Neuronal stem cell (in vitro differentiated cells): ENCODE measurements around the gene OR2B6.
A peak's percentile ranks its signal among the peaks of the same experiment; 100 is the strongest.

Experiments
- DNase-seq: peaks from one replicate; pipeline ENCODE4 v3.0.0-alpha.2; 2013; ENCODE audit warnings: low spot score
- H2AFZ ChIP-seq: one replicate; pipeline ENCODE4 v1.6.1; 2013; ENCODE audit warnings: mild to moderate bottlenecking, low read length, inconsistent platforms
- H2AK5ac ChIP-seq: 2 replicates; pipeline ENCODE4 v1.6.1; 2013; ENCODE audit warnings: low read depth, mild to moderate bottlenecking, inconsistent platforms, low read length, moderate library complexity, mixed read lengths
- H2BK120ac ChIP-seq: 2 replicates; pipeline ENCODE4 v1.6.1; 2013; ENCODE audit warnings: low read depth, mild to moderate bottlenecking, inconsistent platforms, low read length, moderate library complexity, mixed read lengths
- H2BK12ac ChIP-seq: one replicate; pipeline ENCODE4 v1.6.1; 2013; ENCODE audit warnings: low read length, inconsistent platforms
- H2BK15ac ChIP-seq: 2 replicates; pipeline ENCODE4 v1.6.1; 2013; ENCODE audit warnings: mild to moderate bottlenecking, low read length, inconsistent platforms, mixed read lengths
- H2BK5ac ChIP-seq: one replicate; pipeline ENCODE4 v1.6.1; 2013; ENCODE audit warnings: inconsistent platforms, mild to moderate bottlenecking, low read length, moderate library complexity
- H3K14ac ChIP-seq: one replicate; pipeline ENCODE4 v1.6.1; 2013; ENCODE audit warnings: low read length, inconsistent platforms
- H3K18ac ChIP-seq: 2 replicates; pipeline ENCODE4 v1.6.1; 2013; ENCODE audit warnings: low read length, inconsistent platforms
- H3K23ac ChIP-seq: 2 replicates; pipeline ENCODE4 v1.6.1; 2013; ENCODE audit warnings: low read depth, mild to moderate bottlenecking, mixed read lengths, low read length, inconsistent platforms; ENCODE audit not compliant: poor library complexity
- H3K27ac ChIP-seq: replicated peaks from 3 replicates; pipeline ENCODE4 v1.5.1; 2013; ENCODE audit warnings: low read length, inconsistent platforms
- H3K27me3 ChIP-seq, 3 experiments: 2 replicates each; pipeline ENCODE4 v1.6.1; 2013; ENCODE audit warnings: low read length in 3 of 3, mild to moderate bottlenecking in 2 of 3, inconsistent platforms in 1 of 3, low read depth in 1 of 3, mixed read lengths in 1 of 3, moderate library complexity in 1 of 3; ENCODE audit not compliant: control insufficient read depth in 3 of 3, insufficient read depth in 3 of 3
- H3K36me3 ChIP-seq, 2 donors: replicated peaks in 1 of 2; 2 replicates each; pipeline ENCODE4 v1.6.1; 2013; ENCODE audit warnings: low read length in 2 of 2; ENCODE audit not compliant: control insufficient read depth in 2 of 2, insufficient read depth in 2 of 2
- H3K4ac ChIP-seq: 2 replicates; pipeline ENCODE4 v1.6.1; 2013; ENCODE audit warnings: inconsistent platforms, mild to moderate bottlenecking, low read length, moderate library complexity
- H3K4me1 ChIP-seq, 2 donors: 1 replicate in 1 of 2; 2 replicates in 1 of 2; pipeline ENCODE4 v1.6.1; 2013; ENCODE audit warnings: low read length in 2 of 2, low read depth in 1 of 2; ENCODE audit not compliant: control insufficient read depth in 2 of 2, insufficient read depth in 1 of 2
- H3K4me2 ChIP-seq: one replicate; pipeline ENCODE4 v1.6.1; 2013; ENCODE audit warnings: mild to moderate bottlenecking, low read length, inconsistent platforms; ENCODE audit not compliant: insufficient read depth, poor library complexity, severe bottlenecking
- H3K4me3 ChIP-seq, 2 donors: 2 replicates each; pipeline ENCODE4 v1.5.1; 2013; ENCODE audit warnings: low read length in 2 of 2, mild to moderate bottlenecking in 2 of 2, inconsistent platforms in 1 of 2, moderate library complexity in 1 of 2
- H3K79me1 ChIP-seq: one replicate; pipeline ENCODE4 v1.6.1; 2013; ENCODE audit warnings: low read depth, mild to moderate bottlenecking, inconsistent platforms, low read length, moderate library complexity
- H3K9ac ChIP-seq: one replicate; pipeline ENCODE4 v1.6.1; 2013; ENCODE audit warnings: mild to moderate bottlenecking, low read depth, low read length, inconsistent platforms; ENCODE audit not compliant: poor library complexity
- H3K9me3 ChIP-seq, 2 donors: replicated peaks in 1 of 2; 2 replicates each; pipeline versions ENCODE3 to v1.6.1; 2013; ENCODE audit warnings: low read length in 2 of 2, mild to moderate bottlenecking in 2 of 2, inconsistent platforms in 1 of 2, low read depth in 1 of 2, mixed read lengths in 1 of 2, moderate library complexity in 1 of 2; ENCODE audit not compliant: control insufficient read depth in 2 of 2, insufficient read depth in 1 of 2
- H4K8ac ChIP-seq: one replicate; pipeline ENCODE4 v1.6.1; 2013; ENCODE audit warnings: low read depth, mild to moderate bottlenecking, inconsistent platforms, low read length, moderate library complexity
- H4K91ac ChIP-seq: one replicate; pipeline ENCODE4 v1.6.1; 2013; ENCODE audit warnings: low read length, low read depth, mild to moderate bottlenecking, inconsistent platforms; ENCODE audit not compliant: poor library complexity
- WGBS, 2 donors: extraction: QIAGEN DNeasy Blood & Tissue Kit; methylation state at CpG; one replicate each; pipeline ENCODE4 v1.1.7; 2013; ENCODE audit warnings: missing lambda C conversion rate in 2 of 2, mixed read lengths in 1 of 2; ENCODE audit not compliant: insufficient read length in 2 of 2, insufficient replicate concordance in 1 of 2; ENCODE audit errors: extremely low coverage in 2 of 2; 5-methylcytosine and 5-hydroxymethylcytosine counted together

OR2B6 gene

DNA sequence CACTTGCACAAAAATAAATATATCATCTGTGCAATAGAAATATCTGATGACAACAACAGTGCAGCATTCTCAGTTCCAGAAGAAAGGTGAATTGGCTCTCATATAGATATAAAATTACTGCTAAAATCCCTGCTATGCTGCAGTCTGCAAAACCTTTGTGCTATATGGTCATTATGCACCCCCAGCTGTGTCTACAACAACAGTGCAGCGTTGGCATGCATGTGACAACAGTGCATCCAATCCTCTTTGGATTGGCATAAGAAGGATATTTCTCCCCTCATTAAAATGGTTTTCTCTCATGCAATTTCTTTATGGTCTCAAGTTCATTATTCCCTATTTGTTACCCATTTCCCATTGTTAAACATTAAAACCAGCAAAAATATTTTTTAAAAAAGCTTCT is 23.1 kb downstream of the OR2B6 start:
- no peak for DNase-seq
- no peak overlapping the region for H2BK5ac ChIP-seq
- H2AK5ac ChIP-seq, result no peak overlapping the region
- no peaks in the 10 kb centered on the region for H3K9me3 ChIP-seq
- no peaks in the 10 kb centered on the region for H3K36me3 ChIP-seq
- no peak overlapping the region for H4K8ac ChIP-seq
- no peak overlapping the region for H3K4ac ChIP-seq
- H2AFZ ChIP-seq, result no peak overlapping the region
- no peak overlapping the region for H2BK120ac ChIP-seq
- H3K18ac ChIP-seq, result no peak overlapping the region
- no peak overlapping the region for H3K27ac ChIP-seq
- H3K9ac ChIP-seq, result no peak overlapping the region
- no peak overlapping the region for H3K4me2 ChIP-seq
- H3K14ac ChIP-seq, result no peak overlapping the region
- H3K79me1 ChIP-seq, result no peaks in the 10 kb centered on the region
- H3K23ac ChIP-seq, result no peak overlapping the region
- H4K91ac ChIP-seq, result no peak overlapping the region
- no CpG with 5 or more reads among the region's 1 CpG for WGBS, 2 donors
- no peak overlapping the region for H2BK15ac ChIP-seq
- no peak overlapping the region for H3K4me3 ChIP-seq
- H2BK12ac ChIP-seq, result no peak overlapping the region
- H3K27me3 ChIP-seq, result peaks cover 0 to 16% (median 0%) of the 10 kb centered on the region in 3 experiments
- H3K4me1 ChIP-seq, result peaks cover 3 to 8% of the 10 kb centered on the region in 2 donors

DNA sequence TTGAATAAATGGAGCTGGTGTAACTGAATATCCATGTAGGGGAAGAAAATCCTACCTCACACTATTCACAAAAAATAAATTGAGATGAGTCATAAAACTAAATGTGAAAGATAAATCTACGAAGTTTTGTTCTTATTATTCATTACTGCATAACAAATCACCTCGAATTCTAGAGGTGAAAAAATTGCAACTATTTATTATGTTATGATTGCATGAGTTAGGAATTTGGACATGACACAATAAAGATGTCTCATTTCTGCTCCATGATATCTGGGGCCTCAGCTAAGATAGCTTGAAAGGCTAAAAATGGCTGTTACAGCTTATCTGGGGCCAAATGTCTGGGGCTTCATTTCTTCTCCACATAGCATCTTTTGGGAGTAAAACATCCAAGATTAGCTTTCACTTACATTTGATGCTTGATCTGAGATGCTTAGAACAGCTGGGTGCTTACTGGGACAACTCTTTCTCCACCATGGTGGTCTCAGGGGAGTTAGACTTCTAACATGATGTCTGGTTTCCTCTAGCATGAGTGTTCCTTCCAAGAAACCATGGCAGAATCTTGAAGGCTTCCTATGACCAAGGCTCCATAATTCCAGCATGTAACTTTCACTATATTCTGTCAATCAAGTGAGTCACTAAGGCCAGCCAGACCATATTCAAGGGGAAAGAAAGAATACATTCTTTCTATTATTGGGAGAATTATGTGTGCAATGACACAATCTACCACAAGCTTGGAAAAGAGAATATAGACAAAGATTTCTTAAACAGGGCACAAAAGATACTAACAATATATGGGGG is 30.1 kb downstream of the OR2B6 start:
- no CpG with 5 or more reads among the region's 2 CpGs for WGBS, 2 donors
- Histone ChIP-seq H3K4me3 (no peak overlapping the region), H3K18ac (no peak overlapping the region)

DNA sequence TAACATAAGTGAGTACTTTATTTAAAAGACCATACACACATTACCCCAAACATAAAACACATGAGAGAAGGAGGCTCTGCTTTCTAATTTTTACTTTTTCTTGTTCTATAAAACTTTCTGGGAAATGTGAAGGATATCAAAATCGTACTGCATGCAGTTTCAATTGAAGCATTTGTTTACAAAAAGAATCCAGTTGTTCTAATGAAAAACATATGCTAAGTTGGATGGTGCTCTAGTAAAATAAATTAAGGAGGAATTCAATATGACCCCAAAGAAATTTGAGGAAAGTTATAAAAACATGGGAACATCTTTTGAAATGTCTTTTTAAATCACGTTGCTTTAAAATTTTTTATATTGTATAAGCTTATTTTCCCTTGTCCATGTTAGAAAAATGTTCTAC is 37.6 kb downstream of the OR2B6 start:
- no peak overlapping the region for H2BK12ac ChIP-seq
- no peak overlapping the region for H3K4me3 ChIP-seq
- H2AK5ac ChIP-seq, result no peak overlapping the region
- no CpG with 5 or more reads among the region's 2 CpGs for WGBS, 2 donors
- H3K36me3 ChIP-seq, result no peaks in the 10 kb centered on the region
- no peak overlapping the region for H3K14ac ChIP-seq
- H3K4ac ChIP-seq, result no peak overlapping the region
- H3K27me3 ChIP-seq, result peaks cover 0 to 11% (median 0%) of the 10 kb centered on the region in 3 experiments
- no peaks in the 10 kb centered on the region for H3K4me1 ChIP-seq
- H3K9me3 ChIP-seq, result no peaks in the 10 kb centered on the region
- H3K18ac ChIP-seq, result no peak overlapping the region
- no peak overlapping the region for H2AFZ ChIP-seq
- peaks cover 2% of the 10 kb centered on the region for H3K79me1 ChIP-seq
- H2BK120ac ChIP-seq, result no peak overlapping the region
- no peak overlapping the region for H3K27ac ChIP-seq
- DNase-seq, result no peak
- no peak overlapping the region for H2BK5ac ChIP-seq
- H3K9ac ChIP-seq, result no peak overlapping the region
- no peak overlapping the region for H4K8ac ChIP-seq
- no peak overlapping the region for H4K91ac ChIP-seq
- no peak overlapping the region for H3K23ac ChIP-seq
- no peak overlapping the region for H2BK15ac ChIP-seq
- no peak overlapping the region for H3K4me2 ChIP-seq

More for the DNA sequence above, 30.1 kb downstream of the OR2B6 start:
- no peak overlapping the region for H2BK15ac ChIP-seq
- no peaks in the 10 kb centered on the region for H3K79me1 ChIP-seq
- DNase-seq, result no peak
- peaks cover 0 to 13% (median 0%) of the 10 kb centered on the region in 3 experiments for H3K27me3 ChIP-seq
- no peak overlapping the region for H2BK5ac ChIP-seq
- no peak overlapping the region for H3K4ac ChIP-seq
- no peaks in the 10 kb centered on the region for H3K9me3 ChIP-seq
- no peaks in the 10 kb centered on the region for H3K4me1 ChIP-seq
- no peak overlapping the region for H4K91ac ChIP-seq
- H2BK12ac ChIP-seq, result no peak overlapping the region
- no peak overlapping the region for H3K27ac ChIP-seq
- H2AK5ac ChIP-seq, result no peak overlapping the region
- no peak overlapping the region for H2AFZ ChIP-seq
- H3K23ac ChIP-seq, result no peak overlapping the region
- no peak overlapping the region for H4K8ac ChIP-seq
- H3K14ac ChIP-seq, result no peak overlapping the region
- no peaks in the 10 kb centered on the region for H3K36me3 ChIP-seq
- H3K4me2 ChIP-seq, result no peak overlapping the region
- H3K9ac ChIP-seq, result no peak overlapping the region
- no peak overlapping the region for H2BK120ac ChIP-seq

DNA sequence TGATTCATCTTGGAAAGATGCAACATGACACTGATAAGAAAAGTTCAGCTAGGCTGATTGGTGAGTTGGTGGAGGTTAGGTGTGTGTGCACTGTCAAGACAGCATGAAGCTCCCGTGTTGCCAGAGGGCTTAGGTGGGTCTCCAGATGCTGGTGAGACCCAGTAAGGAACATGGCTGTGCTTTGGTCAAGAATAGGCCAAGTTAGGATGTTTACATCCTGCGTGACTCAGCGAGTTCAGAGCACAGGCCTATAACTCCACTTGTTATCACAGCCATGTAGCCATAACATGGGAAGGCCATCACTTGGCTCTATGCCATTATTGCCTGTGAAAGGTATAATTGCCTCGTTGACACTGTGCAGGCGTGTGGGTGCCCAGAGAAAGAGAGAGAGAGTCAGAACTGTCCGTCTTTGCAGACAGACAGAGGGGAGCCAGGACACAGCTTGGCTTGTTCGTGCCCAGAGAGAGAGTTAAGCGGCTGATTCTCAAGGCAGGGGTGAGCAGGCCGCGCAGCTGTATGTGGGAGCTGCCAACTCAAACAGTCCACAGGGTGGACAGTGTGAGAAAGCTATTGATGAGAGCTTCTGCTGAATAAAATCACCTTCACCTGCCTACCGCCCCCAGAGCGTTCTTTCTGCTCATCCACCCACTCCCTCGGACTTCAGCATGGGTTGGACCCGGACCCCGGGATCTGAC is 43.5 kb downstream of the OR2B6 start:
- Histone ChIP-seq H3K27me3 (peaks cover 0 to 10% (median 0%) of the 10 kb centered on the region in 3 experiments), H3K4me3 (no peak overlapping the region), H3K36me3 (no peaks in the 10 kb centered on the region), H2BK5ac (no peak overlapping the region), H3K27ac (no peak overlapping the region), H3K23ac (no peak overlapping the region), H3K79me1 (no peaks in the 10 kb centered on the region), H3K9me3 (no peaks in the 10 kb centered on the region), H3K18ac (no peak overlapping the region), H2BK120ac (no peak overlapping the region), H3K14ac (peak overlapping the region; percentile 72), H4K8ac (no peak overlapping the region), H3K4me1 (peaks cover 2 to 4% of the 10 kb centered on the region in 2 donors), H2AK5ac (no peak overlapping the region), H3K4me2 (no peak overlapping the region), H2AFZ (no peak overlapping the region), H3K4ac (no peak overlapping the region), H3K9ac (no peak overlapping the region), H4K91ac (no peak overlapping the region), H2BK15ac (no peak overlapping the region), H2BK12ac (no peak overlapping the region)
- DNase-seq, result no peak
- WGBS, 2 donors, result no CpG with 5 or more reads among the region's 15 CpGs
